PFSK-1 (cell line): Measurements from ENCODE around the gene TNFRSF13B.

Experiments used
- FOXP2 ChIP-seq: optimal IDR thresholded peaks from 2 replicates; pipeline ENCODE3; 2011; ENCODE audit warnings: borderline replicate concordance, control low read depth, inconsistent platforms; ENCODE audit not compliant: insufficient read depth; ENCODE audit errors: extremely low read length, extremely low read depth
- POLR2AphosphoS5 ChIP-seq: IDR thresholded peaks from 2 replicates; pipeline ENCODE4 v1.6.1; 2012; ENCODE audit warnings: low read depth, mild to moderate bottlenecking, control low read depth, low read length, moderate library complexity
- SIN3A ChIP-seq: IDR thresholded peaks from 2 replicates; pipeline ENCODE4 v1.6.1; 2012; ENCODE audit warnings: mild to moderate bottlenecking, low read length, moderate library complexity, borderline replicate concordance; ENCODE audit not compliant: insufficient read depth
- TAF1 ChIP-seq: IDR thresholded peaks from 2 replicates; pipeline ENCODE4 v1.6.1; 2012; ENCODE audit warnings: low read length, control low read depth, borderline replicate concordance; ENCODE audit not compliant: insufficient read depth
- TF ChIP-seq, protein P1 (sequence below), 2 experiments: IDR thresholded peaks; 2 replicates each; pipeline versions ENCODE4 v1.6.1 to v1.8.0; 2011 to 2012; ENCODE audit warnings: low read depth in 2 of 2, low read length in 2 of 2, control low read depth in 1 of 2, inconsistent platforms in 1 of 2, mild to moderate bottlenecking in 1 of 2, moderate library complexity in 1 of 2; ENCODE audit not compliant: insufficient read depth in 1 of 2

TNFRSF13B gene

DNA sequence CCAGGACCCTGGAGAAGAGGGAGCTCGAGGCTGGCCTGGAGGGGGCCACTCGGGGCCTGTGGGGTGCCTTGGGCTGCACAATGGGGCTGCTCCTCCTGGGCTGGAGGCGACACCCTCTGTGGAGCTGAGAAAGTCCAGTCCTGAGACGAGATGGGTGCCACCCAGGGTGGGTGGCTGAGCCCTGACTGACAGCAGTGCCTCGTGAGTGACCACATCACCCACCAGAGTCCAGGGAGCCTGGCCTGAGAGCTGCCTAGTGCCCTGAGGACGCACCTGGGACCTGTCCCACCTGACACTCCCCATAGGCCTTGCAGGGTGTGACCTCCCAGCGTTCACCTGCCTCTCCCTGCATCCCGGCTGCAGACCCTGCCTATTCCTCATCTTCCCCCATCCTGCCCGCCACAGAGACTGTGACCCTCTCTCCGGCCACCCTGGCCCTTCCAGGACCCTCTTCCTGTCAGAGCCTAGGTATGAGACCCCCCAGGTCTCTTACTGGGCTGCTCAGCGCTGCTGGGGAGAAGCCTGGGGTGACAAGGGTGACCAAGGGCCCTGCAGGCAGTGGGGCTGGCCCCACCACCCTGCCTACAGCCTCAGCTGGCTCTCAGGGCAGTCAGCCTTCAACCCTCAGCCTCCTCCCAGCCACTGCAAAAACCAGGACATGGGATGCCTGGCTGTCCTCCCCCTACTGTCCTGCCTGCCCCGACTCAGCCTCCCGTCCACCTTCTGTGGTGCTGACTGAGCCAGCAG lies 41.2 kb downstream of the TNFRSF13B start:
- no peak for TF ChIP-seq FOXP2
- TF ChIP-seq, protein P1, sequence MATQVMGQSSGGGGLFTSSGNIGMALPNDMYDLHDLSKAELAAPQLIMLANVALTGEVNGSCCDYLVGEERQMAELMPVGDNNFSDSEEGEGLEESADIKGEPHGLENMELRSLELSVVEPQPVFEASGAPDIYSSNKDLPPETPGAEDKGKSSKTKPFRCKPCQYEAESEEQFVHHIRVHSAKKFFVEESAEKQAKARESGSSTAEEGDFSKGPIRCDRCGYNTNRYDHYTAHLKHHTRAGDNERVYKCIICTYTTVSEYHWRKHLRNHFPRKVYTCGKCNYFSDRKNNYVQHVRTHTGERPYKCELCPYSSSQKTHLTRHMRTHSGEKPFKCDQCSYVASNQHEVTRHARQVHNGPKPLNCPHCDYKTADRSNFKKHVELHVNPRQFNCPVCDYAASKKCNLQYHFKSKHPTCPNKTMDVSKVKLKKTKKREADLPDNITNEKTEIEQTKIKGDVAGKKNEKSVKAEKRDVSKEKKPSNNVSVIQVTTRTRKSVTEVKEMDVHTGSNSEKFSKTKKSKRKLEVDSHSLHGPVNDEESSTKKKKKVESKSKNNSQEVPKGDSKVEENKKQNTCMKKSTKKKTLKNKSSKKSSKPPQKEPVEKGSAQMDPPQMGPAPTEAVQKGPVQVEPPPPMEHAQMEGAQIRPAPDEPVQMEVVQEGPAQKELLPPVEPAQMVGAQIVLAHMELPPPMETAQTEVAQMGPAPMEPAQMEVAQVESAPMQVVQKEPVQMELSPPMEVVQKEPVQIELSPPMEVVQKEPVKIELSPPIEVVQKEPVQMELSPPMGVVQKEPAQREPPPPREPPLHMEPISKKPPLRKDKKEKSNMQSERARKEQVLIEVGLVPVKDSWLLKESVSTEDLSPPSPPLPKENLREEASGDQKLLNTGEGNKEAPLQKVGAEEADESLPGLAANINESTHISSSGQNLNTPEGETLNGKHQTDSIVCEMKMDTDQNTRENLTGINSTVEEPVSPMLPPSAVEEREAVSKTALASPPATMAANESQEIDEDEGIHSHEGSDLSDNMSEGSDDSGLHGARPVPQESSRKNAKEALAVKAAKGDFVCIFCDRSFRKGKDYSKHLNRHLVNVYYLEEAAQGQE (IDR thresholded peaks at IDR 0.05; ENCODE audit: insufficient read depth in 1 of 2, low read depth in 2 of 2, low read length in 2 of 2) = no peak
- TF ChIP-seq POLR2AphosphoS5 = no peak
- TF ChIP-seq SIN3A = no peak
- no peak for TF ChIP-seq TAF1

DNA sequence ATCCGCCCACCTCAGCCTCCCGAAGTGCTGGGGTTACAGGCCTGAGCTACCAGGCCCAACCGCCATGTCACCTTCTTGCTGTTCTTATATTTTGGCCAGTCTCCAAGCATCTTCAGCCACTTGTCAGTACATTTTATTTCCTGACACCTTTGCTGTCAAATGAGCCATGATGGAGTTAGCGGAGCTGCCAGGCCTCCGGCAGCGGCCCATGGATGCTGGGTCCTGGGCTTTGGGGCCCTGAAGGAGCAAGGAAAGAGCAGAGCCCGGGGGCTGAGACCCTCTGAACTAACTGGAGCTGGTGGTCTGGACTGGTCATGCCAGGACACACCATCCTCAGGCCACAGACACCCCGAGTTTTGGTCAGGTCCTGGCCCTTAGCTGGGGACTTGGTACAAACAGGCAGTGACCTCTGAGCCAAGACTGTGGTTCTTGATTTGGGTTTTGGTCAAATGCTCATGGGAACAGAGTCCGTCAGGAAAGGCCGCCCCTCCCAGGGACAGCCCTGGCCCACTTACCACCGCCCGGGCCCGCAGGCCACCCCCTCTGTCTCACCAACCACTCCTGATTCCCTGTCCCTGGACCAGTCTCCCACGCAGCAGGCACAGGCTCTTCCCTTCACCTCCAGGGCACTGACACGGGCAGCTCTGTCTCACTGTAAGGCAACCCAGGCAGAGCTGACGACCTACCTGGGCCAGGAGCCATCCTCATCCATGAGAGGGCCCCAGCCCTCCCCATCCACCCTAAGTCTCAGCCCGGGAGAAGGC lies 42.0 kb downstream of the TNFRSF13B start:
- no peak for TF ChIP-seq SIN3A
- no peak for TF ChIP-seq FOXP2
- no peak for TF ChIP-seq TAF1
- TF ChIP-seq POLR2AphosphoS5 = no peak
- TF ChIP-seq, protein P1 (IDR thresholded peaks at IDR 0.05; ENCODE audit: insufficient read depth in 1 of 2, low read depth in 2 of 2, low read length in 2 of 2) = no peak

DNA sequence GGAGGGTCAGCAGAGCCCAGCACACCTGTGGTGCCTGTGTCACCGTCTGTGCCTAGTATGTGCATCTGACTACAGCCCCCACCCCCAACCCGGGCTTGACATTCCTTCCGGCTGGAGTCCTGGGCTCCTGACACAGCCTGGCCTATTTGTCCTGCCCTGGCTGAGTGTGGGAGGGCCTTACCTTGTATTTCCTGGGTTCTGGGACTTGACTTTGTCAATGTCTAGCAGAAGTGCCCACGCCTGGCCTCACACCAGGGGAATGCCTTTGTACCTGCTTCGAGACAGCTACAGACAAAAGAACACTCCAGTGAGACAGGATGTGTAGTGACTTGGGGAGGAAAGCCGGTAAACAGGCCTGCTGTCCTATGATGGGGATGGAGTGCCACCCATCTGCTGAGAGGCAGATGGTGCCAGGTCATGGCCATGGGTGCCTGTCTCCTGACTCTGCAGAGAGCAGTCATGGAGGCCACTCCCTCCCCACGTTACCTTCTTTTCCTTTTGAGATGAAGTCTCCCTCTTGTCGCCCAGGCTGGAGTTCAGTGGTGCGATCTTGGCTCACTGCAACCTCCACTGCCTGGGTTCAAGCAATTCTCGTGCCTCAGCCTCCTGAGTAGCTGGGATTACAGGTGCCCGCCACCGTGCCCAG lies 42.8 kb downstream of the TNFRSF13B start:
- TF ChIP-seq TAF1 = no peak
- no peak for TF ChIP-seq FOXP2
- TF ChIP-seq, protein P1 (IDR thresholded peaks at IDR 0.05; ENCODE audit: insufficient read depth in 1 of 2, low read depth in 2 of 2, low read length in 2 of 2) = no peak
- no peak for TF ChIP-seq POLR2AphosphoS5
- no peak for TF ChIP-seq SIN3A

DNA sequence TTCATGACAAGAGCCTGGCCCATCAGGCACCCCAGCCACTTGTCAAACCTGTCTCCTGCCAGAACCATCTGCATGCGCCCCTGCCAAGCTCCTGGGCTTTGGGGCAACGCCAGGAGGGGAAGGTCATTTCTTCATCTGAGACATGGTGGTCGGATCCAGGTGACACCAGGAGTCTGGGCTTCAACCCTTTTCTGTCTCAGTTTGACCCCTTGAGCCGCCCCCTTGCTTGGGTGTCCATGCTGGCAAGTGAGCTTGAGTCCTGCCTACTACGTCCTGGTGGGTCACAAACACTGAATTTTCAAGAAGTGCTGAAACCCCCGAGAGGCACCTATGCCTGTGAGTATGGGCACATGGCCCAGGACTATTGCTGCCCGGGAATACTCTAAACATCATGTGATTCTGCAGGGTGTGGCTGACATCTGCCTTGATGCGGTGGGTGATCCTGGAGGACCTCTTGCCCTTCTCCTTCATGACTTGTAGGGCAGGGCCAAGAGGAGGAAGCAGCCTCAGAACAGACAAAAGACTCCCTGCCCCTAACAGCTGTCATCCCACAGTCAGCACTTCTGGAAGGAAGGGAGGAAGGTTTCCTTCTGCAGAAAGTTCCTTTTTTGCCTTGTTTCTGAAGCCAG lies 43.4 kb downstream of the TNFRSF13B start:
- TF ChIP-seq, protein P1 (IDR thresholded peaks at IDR 0.05; ENCODE audit: insufficient read depth in 1 of 2, low read depth in 2 of 2, low read length in 2 of 2) = no peak
- TF ChIP-seq POLR2AphosphoS5 (no peak), SIN3A (no peak), FOXP2 (no peak), TAF1 (no peak)
